Measurements from ENCODE around the gene MAS1L. TPM values are rescaled to one million over a fixed set of nuclear protein-coding genes. Genes with fewer than 3 reads are reported as not detected.

Gene MAS1L
- total RNA-seq, 1 experiment from 2014 or later: not detected

- H2AK5ac ChIP-seq (ENCODE audit: insufficient read length, low read length): no peak overlapping the region
- H4K8ac ChIP-seq (replicated peaks; ENCODE audit: insufficient read length, low read depth, low read length): no peak overlapping the region
- no peak overlapping the region for H3K14ac ChIP-seq (ENCODE audit: insufficient read depth, low read length)
- no peak overlapping the region for H2BK120ac ChIP-seq (ENCODE audit: low read depth, low read length, poor library complexity, severe bottlenecking)
- no peaks in the 10 kb centered on the region for H3K4me1 ChIP-seq (ENCODE audit: insufficient read depth, low read length)
- 0 out of 4 replicates have a peak, but pooled peaks cover 0 to 2% of the 10 kb centered on the region in 2 experiments for H3K4me1 Mint-ChIP-seq
- no peak overlapping the region for H4K5ac ChIP-seq (ENCODE audit: insufficient read length, low read depth, low read length)
- H3K27ac ChIP-seq (ENCODE audit: insufficient read length, low read depth, low read length): no peak overlapping the region
- H4K20me1 ChIP-seq (ENCODE audit: control insufficient read depth, insufficient read depth, insufficient read length): no peaks in the 10 kb centered on the region
- no peaks in the 10 kb centered on the region for H3K79me1 ChIP-seq (ENCODE audit: insufficient read depth, low read depth, low read length, poor library complexity, severe bottlenecking)
- H3K4me3 Mint-ChIP-seq: no peak overlapping the region
- H2BK15ac ChIP-seq (ENCODE audit: low read depth, low read length): no peak overlapping the region
- no peak overlapping the region for H2BK12ac ChIP-seq (ENCODE audit: insufficient read length, low read depth, low read length)
- H3K79me2 ChIP-seq (ENCODE audit: insufficient read depth, low read length): no peaks in the 10 kb centered on the region
- H3K27me3 Mint-ChIP-seq (ENCODE audit: low read depth): no peaks in the 10 kb centered on the region
- H3K9ac ChIP-seq (ENCODE audit: extremely low read depth, insufficient read length, low read length): no peak overlapping the region
- no peak overlapping the region for H2AFZ ChIP-seq (ENCODE audit: low read length)
- H3K36me3 Mint-ChIP-seq (ENCODE audit: insufficient read depth in 1 of 3, low read depth in 3 of 3): peaks cover 7 to 13% (median 9%) of the 10 kb centered on the region in 3 experiments; a peak in 6 of 7 replicates
- H3K9me3 ChIP-seq (ENCODE audit: control insufficient read depth, low read depth, low read length): no peaks in the 10 kb centered on the region
- no peak for TF ChIP-seq CTCF (conservative IDR thresholded peaks at IDR 0.05)
- no CpG with 5 or more reads among the region's 7 CpGs for WGBS (ENCODE audit: extremely low coverage, insufficient read length, low lambda C conversion rate)
- H3K56ac ChIP-seq (ENCODE audit: insufficient read length, low read depth, low read length): no peak overlapping the region
- H3K18ac ChIP-seq (ENCODE audit: insufficient read length, low read depth, low read length): no peak overlapping the region
- no peaks in the 10 kb centered on the region for H3K23me2 ChIP-seq (ENCODE audit: insufficient read length, low read depth, low read length, poor library complexity, severe bottlenecking)
- DNase-seq: no peak
- H3K23ac ChIP-seq (ENCODE audit: insufficient read length, low read depth, low read length): no peak overlapping the region
- H3K9me3 Mint-ChIP-seq: peaks cover 11 to 18% of the 10 kb centered on the region in 2 experiments
- H3T11ph ChIP-seq (ENCODE audit: low read length): no peak overlapping the region
- H3K27ac Mint-ChIP-seq: no peak overlapping the region; a peak in 1 of 7 replicates
- no peak overlapping the region for H4K91ac ChIP-seq (ENCODE audit: insufficient read length, low read depth, low read length)
- H3K27me3 ChIP-seq (ENCODE audit: insufficient read depth, low read length): no peaks in the 10 kb centered on the region
- no peak overlapping the region for H2BK20ac ChIP-seq (ENCODE audit: low read depth, low read length, poor library complexity, severe bottlenecking)
- H3K4me2 ChIP-seq (ENCODE audit: insufficient read depth, insufficient read length, low read length): no peak overlapping the region
- no peak overlapping the region for H2BK5ac ChIP-seq (ENCODE audit: insufficient read length, low read length)
- no peak overlapping the region for H3K4ac ChIP-seq (ENCODE audit: low read depth, low read length)
Measured at GRCh38 chr6:29517728-29518440, 30.1 kb upstream of the MAS1L start.
